Lower leg skin (tissue), 4 donors: ENCODE measurements around the gene AWAT2. TPM values are rescaled to one million over a fixed set of nuclear protein-coding genes. Genes with fewer than 3 reads are reported as not detected.
A peak's percentile ranks its signal among the peaks of the same experiment; 100 is the strongest.

Source experiments
- DNase-seq, 2 donors: peaks; one replicate each; pipeline ENCODE4 v3.0.0-alpha.2; 2019; ENCODE audit warnings: low spot score in 2 of 2
- H3K4me3 ChIP-seq: fragments of 200-600 bp; sonication (generic); 2 replicates; pipeline ENCODE4 v1.5.1; 2017; ENCODE audit warnings: mild to moderate bottlenecking, low read depth; ENCODE audit not compliant: poor library complexity, severe bottlenecking
- POLR2A ChIP-seq, 2 donors: fragments of 450-650 bp; IDR thresholded peaks; one replicate each; pipeline ENCODE4 v1.6.1; 2016 to 2017; ENCODE audit warnings: antibody characterized with exemption in 2 of 2, mild to moderate bottlenecking in 1 of 2, moderate library complexity in 1 of 2
- WGBS, 2 donors: methylation state at CpG; one replicate each; pipeline ENCODE4 v1.1.5; 2018; 5-methylcytosine and 5-hydroxymethylcytosine counted together
- intact Hi-C: fragments of 100-400 bp; cut with DNase I; formaldehyde crosslinking; loops from one replicate; pipeline ENCODE4 v1.15.0; 2023; ENCODE audit warnings: low total_unique reads
- total RNA-seq, 4 donors: library from RNA; depleted of rRNA; stranded (reverse); fragments of >200 nt; gene quantifications; one replicate each; pipeline ENCODE4 v1.1.0, GENCODE V29; 2016
- TF ChIP-seq, protein P1 (sequence below), 3 donors: fragments of 450-650 bp; IDR thresholded peaks; one replicate each; pipeline ENCODE4 v1.5.1; 2016; ENCODE audit warnings: antibody characterized with exemption in 3 of 3, mild to moderate bottlenecking in 3 of 3, moderate library complexity in 2 of 3

The AWAT2 gene, protein sequence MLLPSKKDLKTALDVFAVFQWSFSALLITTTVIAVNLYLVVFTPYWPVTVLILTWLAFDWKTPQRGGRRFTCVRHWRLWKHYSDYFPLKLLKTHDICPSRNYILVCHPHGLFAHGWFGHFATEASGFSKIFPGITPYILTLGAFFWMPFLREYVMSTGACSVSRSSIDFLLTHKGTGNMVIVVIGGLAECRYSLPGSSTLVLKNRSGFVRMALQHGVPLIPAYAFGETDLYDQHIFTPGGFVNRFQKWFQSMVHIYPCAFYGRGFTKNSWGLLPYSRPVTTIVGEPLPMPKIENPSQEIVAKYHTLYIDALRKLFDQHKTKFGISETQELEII
- total RNA-seq: 10 to 100 TPM in 2 of 4 donors, 1 to 10 TPM in 1, under 1 TPM in 1; 0.88 to 10.8 (median 6.3) TPM

DNA sequence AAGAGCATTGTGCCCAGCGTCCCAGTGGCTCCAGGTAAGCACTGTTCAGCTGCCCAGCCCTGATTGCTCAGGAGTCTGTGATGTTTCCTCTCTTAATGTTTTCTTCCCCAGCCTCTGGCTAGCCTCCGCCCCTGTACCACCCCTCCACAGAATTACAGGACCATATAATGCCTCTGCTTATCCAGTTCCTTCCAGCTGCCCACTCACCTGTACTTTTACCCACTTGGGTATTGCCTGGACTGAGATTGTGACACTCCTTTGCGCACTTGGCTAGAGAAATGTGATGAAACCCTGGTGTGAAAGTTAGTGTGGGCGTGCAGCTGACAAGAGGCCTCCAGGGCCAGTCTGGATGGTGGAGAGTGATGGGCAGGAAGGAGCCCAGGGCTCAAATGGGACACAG is at the start of gene AWAT2:
Gene AWAT2, minus strand, starts transcription at position 14 of the 400 bp plus-strand sequence. Its CDS starts 6 bp downstream, at position 8.
- DNase-seq: peak in 1 of 2 donors; percentile 46
- intact Hi-C loops: no loop called here
- TF ChIP-seq, protein P1, sequence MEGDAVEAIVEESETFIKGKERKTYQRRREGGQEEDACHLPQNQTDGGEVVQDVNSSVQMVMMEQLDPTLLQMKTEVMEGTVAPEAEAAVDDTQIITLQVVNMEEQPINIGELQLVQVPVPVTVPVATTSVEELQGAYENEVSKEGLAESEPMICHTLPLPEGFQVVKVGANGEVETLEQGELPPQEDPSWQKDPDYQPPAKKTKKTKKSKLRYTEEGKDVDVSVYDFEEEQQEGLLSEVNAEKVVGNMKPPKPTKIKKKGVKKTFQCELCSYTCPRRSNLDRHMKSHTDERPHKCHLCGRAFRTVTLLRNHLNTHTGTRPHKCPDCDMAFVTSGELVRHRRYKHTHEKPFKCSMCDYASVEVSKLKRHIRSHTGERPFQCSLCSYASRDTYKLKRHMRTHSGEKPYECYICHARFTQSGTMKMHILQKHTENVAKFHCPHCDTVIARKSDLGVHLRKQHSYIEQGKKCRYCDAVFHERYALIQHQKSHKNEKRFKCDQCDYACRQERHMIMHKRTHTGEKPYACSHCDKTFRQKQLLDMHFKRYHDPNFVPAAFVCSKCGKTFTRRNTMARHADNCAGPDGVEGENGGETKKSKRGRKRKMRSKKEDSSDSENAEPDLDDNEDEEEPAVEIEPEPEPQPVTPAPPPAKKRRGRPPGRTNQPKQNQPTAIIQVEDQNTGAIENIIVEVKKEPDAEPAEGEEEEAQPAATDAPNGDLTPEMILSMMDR (IDR thresholded peaks at IDR 0.05): no peak
- no peak for TF ChIP-seq POLR2A (IDR thresholded peaks at IDR 0.05)
- WGBS, 2 donors: 59 to 95% methylated on average over 3 to 4 of the region's 4 CpGs
- no peak within 1 kb of the TSS for H3K4me3 ChIP-seq

DNA sequence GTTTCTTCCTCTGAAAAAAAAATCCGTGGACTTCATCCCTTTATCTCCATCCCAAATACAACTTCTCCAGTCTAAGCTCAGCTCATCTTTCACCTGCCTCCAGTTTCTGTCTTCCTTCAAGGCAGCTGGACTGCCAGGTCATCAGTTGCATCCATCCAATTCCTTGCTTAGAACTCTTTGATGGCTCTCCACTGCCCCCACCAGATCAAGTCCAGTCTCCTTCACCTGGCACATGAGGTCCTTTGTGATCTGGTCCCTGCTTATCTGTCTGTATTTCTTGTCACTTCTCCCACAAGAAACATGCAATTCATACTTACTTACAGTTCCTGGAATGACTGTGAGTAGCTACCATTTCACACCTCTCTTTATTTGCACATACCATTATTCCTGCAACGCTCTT is 46.3 kb upstream of the AWAT2 start:
- DNase-seq: no peak
- WGBS, 2 donors: 54 to 74% methylated on average over 2 of the region's 2 CpGs
- TF ChIP-seq POLR2A (IDR thresholded peaks at IDR 0.05): no peak
- TF ChIP-seq, protein P1 (IDR thresholded peaks at IDR 0.05): no peak
- H3K4me3 ChIP-seq: no peak overlapping the region
- intact Hi-C loops: no loop called here

DNA sequence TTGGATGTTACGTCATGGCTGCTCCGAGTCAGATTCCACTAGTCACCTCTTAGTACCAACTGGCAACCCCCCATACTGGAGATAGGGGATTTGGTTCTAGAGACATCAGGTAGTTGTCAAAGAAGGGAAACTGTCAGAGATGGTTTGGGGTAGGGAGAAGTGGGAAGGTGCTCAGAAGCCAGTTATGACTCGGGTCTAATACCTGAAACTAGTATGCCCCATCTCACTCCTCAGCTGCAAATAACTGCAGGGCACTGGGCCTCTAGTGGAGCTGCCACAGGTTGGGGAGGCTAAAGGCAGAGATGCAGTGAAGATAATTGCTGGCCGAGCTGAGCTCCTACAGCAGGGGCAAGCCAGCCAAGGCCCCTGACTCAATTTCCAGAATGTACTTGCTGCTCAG is 42.5 kb upstream of the AWAT2 start:
- DNase-seq: no peak
- H3K4me3 ChIP-seq: no peak overlapping the region
- intact Hi-C loops: no loop called here
- no peak for TF ChIP-seq POLR2A (IDR thresholded peaks at IDR 0.05)
- TF ChIP-seq, protein P1 (IDR thresholded peaks at IDR 0.05): no peak
- 87 to 94% methylated on average over 4 of the region's 4 CpGs for WGBS, 2 donors

DNA sequence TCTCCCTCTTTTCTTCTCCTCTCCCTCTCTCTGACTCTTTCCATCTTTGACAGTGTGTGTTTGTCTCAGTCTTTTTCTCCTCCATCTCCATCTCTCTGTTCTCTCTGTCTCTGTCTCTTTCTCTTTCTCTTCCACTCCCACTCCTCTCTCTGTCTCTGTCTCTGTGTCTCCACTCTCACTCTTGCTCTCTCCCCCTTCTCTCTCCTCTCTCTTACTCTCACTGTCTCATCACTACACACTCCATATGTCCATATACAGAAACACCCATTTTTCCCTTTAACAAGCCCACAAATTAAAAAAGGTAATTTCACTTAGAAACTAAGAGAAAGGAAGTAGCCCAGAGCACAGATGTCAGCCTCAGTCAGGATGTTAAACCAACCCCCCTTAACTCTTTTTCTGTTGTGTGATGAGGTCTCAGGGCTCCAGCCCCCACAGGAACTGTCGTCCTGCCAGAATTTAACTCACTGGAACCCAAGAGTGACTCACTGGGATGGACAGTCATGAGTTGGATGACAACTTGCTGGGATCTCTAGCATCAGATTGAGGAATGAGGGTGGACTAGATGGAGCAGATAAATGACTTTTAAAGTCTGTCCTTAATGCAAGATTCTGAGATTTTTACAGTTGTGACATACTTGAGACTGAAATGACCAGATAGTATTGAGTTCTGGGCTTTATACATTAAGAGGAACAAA is 40.0 kb upstream of the AWAT2 start:
- TF ChIP-seq POLR2A (IDR thresholded peaks at IDR 0.05): no peak
- TF ChIP-seq, protein P1 (IDR thresholded peaks at IDR 0.05): no peak
- DNase-seq: no peak
- intact Hi-C loops: no loop called here
- WGBS, 2 donors: 22 to 67% methylated on average over 1 of the region's 1 CpG
- no peak overlapping the region for H3K4me3 ChIP-seq

DNA sequence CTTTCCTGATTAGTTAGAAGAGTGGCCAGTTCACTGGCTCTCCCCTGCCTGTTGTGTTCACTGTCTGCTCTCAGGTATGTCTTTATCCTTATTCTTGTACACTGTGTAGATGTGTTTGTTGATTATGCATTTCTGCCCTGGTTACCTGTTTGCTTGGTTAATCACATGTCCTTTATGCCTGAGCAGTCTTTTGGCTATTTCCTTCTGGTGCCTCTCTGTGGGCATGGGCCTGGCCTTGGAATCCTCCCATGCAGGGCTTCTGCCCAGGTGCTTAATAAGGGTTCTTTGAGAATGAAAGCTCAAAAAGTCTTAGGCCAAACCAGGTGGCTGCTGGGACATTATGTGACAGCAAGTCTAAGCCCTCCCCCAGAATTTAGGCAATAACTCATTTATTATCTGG is 39.0 kb upstream of the AWAT2 start:
- H3K4me3 ChIP-seq: no peak overlapping the region
- intact Hi-C loops: no loop called here
- TF ChIP-seq POLR2A (IDR thresholded peaks at IDR 0.05): no peak
- TF ChIP-seq, protein P1 (IDR thresholded peaks at IDR 0.05): no peak
- DNase-seq: no peak
